HG03460 (cell line): ENCODE data around the gene ITGB1BP1.
"Not testable (repeated sequence)": the region's sequence is repeated elsewhere in the genome, so short reads cannot be mapped to it uniquely, and the experiment has no call there.

Experiments used
- ATAC-seq: cut with Tn5 transposase; IDR thresholded peaks from one replicate; pipeline ENCODE4 v1.9.1; 2021; ENCODE audit not compliant: unreplicated experiment

Gene ITGB1BP1

GRCh38 chr2:9401646-9402371 is 21.5 kb downstream of the ITGB1BP1 start:
- ATAC-seq = no peak

GRCh38 chr2:9401059-9401547 is 22.2 kb downstream of the ITGB1BP1 start:
- ATAC-seq = no peak

DNA sequence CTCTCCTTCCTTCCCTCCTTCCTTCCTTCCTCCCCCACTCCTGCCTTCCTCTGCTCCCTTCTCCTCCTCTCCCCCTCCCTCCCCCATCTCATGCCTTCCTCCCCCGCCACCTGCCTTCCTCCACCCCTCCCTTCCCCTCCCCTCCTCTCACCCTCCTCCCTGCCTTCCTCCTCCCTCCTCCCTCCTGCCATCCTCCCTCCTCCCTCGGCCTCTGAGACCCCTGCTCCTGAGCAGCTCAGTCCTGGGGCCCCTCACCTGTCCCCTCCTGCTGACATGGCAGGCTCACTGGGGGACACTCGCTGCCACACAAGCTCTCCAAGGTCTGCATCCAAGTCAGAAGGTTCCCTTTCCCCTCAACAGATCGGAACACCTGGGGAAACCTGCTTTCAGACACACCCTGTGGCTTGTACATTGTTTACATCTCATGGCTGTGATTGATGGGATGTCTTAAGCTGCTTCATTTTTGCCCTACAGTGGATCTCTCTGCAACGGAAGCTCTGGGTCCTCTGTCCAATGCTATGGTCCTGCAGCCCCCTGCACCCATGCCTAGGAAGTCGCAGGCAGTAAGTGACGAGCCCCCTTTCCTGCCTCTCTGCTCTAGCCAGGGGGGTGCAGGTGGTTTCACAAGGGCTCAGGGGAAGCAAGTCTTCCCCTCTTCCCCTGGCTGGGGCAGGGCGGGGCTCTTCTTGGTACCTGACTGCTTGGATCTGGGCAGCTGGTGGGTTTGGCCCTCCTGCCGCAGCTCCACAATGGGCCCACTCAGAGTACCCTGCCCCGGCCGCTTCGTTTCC is 22.9 kb downstream of the ITGB1BP1 start:
- no peak for ATAC-seq

GRCh38 chr2:9398881-9399780 is 24.2 kb downstream of the ITGB1BP1 start:
- no peak for ATAC-seq

DNA sequence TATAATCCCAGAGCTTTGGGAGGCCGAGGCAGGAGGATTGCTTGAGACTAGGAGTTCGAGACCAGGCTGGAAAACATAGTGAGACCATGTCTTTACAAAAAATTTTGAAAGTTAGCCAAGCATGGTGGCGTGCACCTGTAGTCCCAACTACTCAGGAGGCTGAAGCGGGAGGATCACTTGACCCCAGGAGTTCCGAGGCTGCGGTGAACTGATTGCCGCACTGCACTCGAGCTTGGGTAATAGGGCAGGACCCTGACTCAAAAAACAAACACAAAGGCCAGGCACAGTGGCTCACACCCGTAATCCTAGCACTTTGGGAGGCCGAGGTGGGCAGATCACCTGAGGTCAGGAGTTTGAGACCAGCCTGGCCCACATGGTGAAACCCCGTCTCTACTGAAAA is 25.1 kb downstream of the ITGB1BP1 start:
- ATAC-seq = not testable (repeated sequence)

- no peak for ATAC-seq
Observed at GRCh38 chr2:9397201-9397600, 26.1 kb downstream of the ITGB1BP1 start.

DNA sequence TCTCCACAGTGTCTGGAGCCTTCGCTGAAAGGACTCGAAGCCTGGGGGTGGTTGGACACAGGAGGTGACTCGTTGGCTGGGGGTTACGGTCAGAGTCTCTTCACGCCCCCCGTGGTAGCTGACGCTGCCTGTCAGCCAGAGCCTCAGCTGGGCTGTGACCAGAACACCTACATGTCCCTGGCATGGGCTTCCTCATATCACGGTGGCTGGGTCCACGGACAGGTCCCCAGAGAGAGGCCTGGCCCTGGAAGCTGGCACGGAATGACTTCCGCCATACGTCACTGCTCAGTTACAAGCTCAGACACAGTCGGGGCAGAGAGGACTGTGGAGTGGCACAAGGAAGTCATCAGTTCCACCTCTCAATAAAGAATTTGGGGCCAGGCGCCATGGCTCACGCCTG is 28.5 kb downstream of the ITGB1BP1 start:
- ATAC-seq = no peak

DNA sequence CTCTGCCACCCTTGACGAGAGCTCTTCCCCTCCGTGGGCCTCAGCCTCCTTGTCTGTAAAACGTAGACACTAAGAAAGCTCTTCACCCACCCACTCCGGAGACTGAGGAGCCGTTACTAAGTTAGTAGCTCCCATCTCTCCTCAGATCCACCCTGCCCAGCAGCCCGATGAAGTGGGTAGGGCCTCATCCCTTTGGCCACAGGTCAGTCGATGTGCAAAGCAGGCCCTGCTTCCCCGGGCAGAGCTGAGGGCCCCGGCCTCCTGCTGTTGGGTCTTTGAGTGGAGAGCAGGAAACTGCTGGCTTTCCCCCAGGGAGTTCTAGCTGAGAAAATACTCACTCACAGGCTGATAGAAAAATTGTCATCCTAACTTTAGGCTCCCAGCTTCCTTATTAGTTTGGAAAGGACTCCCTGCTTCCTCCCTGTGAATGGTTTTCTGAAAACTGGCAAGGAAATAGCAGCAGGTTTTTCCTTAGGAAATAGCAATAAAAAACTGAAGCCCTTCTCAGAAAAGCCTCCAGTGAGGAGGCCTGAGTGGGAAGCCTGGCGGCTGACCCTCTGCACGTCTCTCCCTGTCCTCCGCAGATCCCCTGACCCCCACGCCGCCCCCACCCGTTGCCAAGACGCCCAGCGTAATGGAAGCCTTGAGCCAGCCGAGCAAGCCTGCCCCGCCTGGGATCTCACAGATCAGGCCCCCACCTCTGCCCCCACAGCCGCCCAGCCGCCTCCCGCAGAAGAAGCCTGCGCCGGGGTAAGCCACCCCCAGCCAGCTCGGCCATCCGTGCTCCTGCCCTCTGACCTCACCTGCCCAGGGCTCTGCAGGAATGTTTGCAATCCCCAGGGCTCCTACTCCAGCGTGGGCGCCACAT is 30.2 kb downstream of the ITGB1BP1 start:
- ATAC-seq = no peak

DNA sequence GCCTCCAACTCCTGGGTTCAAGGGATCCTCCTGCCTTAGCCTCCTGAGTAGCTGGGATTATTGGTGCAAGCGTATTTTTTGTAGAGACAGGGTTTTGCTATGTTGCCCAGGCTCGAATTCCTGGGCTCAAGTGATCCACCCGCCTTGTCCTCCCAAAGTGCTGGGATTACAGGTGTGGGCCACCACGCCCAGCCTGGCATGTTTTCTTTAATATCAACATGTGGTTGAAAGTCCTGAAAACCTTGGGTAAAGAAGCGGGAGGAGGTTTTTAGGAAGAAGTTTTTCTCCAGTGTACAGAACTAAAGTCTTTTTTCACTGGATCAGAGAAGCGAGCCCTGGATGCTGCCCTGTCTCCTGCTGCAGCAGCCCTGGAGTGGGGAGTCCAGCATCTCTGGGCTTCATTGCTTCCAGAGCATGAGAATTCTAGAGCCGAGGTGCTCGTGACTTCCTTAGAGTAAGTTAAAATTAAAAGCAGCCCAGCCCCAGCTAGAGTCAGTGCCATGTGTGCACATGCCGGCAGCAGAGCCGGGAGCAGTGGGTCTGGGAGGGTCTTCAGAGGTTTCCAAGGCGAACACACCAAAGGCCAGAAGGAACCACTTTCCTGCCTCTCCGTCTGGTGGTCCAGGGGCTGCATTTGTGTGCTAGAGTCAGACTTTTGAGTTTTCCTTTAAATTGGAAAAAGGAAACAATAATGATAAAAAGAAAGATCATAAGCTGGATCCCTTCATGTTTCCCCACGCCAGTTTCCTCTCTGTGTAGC is 31.2 kb downstream of the ITGB1BP1 start:
- ATAC-seq = no peak

DNA sequence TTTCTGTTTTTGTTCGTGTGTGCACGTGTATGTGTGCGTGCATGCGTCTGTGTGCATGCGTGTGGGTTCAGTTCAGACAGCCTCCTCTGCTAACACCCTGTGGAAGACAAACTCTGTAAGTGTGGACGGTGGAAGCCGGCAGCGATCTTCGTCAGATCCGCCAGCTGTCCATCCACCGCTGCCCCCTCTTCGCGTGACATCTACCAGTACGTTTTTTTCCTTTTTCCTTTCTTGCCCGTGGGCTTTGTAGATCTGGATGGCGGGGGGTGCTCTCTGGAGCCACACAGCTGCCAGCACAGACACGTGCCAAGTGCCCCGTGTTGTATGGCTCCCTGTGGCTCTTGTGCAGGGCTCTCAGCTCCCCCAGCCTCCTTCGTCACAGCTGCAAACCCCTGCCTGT is 32.3 kb downstream of the ITGB1BP1 start:
- ATAC-seq = no peak

DNA sequence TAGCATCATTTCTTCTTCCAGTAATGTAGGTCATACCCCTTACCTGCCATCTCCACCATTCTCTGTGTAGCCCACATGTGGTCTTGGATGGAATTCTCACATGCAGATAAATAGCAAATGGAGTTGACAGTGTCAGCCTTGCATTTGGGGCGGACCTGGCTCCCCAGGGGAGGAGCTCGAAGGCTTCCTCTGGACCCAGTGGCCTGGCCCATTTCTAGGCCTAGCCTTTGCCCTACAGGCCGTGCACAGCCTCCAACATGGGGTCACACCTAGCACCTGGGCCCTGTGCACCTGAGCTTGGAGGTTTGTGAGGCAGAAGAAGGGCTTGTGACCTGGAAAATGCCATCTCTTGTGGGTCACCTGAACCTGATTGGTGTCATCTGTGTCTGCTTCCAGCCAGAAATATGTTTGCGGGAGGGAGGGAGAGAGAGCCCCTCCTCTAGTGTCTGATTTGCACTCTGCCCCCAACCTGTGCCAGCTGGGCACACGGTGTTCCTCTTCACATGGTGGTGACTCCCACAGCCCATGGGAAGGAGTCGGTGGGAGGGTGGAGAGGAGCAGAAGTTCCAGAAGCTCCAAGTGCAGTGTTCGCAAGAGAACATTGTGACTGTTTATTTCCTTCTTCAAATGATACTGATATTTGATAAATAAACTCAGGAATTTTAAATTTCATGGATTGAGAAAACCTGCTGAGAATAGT is 33.0 kb downstream of the ITGB1BP1 start:
- ATAC-seq = no peak

GRCh38 chr2:9388950-9389911 is 34.1 kb downstream of the ITGB1BP1 start:
- no peak for ATAC-seq

DNA sequence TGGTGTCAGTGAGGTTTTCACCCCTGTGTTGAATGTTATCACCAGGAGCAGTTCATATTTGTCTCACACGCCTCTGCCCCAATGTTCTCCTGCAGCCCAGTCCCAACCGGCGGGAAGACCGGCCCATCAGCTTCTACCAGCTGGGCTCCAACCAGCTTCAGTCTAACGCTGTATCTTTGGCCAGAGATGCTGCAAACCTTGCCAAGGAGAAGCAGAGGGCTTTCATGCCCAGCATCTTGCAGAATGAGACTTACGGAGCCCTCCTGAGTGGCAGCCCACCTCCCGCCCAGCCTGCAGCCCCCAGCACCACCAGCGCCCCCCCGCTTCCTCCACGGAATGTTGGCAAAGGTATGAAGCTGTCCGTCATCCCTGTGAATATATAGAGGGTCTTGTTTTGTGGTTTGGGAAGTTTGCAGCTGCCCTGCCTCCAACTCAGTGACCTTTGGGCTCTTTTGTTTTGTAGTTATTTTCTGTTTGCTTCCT is 35.1 kb downstream of the ITGB1BP1 start:
- no peak for ATAC-seq

- no peak for ATAC-seq
Observed at GRCh38 chr2:9385841-9386240, 37.5 kb downstream of the ITGB1BP1 start.

GRCh38 chr2:9384521-9384920 is 38.8 kb downstream of the ITGB1BP1 start:
- ATAC-seq = no peak

DNA sequence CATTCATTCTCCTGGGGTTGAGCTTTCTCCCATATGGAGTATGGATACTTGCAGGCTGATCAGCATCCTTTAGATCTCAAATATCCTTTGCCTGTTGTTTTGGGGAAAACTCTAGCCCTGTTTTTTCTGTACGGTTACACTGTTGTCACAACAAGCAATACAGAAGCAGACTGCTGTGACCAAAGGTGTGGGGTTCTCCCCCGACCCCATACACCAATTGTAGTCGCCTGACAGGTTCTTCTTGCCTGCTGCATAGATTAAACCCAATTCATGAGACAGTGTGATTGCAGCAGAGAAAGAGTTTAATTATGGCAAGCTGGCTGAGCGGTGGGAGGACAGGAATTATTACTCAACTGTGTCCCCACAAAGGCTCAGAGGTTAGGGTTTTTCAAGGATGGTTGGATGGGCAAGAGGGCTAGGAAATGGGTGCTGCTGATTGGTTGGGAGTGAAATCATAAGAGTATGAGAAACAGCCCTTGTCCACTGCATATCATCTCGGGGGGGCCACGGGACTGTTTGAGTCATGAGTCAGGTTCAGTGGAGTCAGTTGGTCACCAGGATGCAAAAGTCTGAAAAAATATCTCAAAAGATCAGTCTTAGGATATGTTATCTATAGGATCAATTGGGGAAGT is 40.6 kb downstream of the ITGB1BP1 start:
- ATAC-seq = no peak
